ENCODE results near the gene STARD13.

The STARD13 gene

DNA sequence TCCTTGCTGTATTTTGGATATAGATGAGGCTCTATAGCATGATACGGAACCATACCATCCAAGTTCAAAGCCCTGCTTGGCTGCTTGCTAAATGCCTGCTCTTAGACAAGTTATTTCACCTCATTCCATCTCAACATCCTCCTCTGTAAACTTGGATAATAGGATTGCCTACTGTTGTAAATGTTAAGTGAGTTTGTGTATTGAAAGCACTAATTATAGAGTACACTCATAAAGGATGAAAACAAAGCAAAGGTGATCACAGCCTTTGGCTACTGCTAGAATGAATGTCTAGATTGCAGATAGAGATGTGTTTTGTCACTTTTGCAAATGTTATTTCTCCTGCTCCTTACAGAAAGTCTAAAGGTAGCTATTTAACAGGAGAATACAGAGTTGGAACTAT lies 34.3 kb upstream of the STARD13 start:
- no peak for DNase-seq
- TF ChIP-seq, protein P1, sequence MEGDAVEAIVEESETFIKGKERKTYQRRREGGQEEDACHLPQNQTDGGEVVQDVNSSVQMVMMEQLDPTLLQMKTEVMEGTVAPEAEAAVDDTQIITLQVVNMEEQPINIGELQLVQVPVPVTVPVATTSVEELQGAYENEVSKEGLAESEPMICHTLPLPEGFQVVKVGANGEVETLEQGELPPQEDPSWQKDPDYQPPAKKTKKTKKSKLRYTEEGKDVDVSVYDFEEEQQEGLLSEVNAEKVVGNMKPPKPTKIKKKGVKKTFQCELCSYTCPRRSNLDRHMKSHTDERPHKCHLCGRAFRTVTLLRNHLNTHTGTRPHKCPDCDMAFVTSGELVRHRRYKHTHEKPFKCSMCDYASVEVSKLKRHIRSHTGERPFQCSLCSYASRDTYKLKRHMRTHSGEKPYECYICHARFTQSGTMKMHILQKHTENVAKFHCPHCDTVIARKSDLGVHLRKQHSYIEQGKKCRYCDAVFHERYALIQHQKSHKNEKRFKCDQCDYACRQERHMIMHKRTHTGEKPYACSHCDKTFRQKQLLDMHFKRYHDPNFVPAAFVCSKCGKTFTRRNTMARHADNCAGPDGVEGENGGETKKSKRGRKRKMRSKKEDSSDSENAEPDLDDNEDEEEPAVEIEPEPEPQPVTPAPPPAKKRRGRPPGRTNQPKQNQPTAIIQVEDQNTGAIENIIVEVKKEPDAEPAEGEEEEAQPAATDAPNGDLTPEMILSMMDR (IDR thresholded peaks at IDR 0.05; ENCODE audit: low read depth, low read length) = no peak
- Histone ChIP-seq H3K9me3 (ENCODE audit: severe bottlenecking) (no peaks in the 10 kb centered on the region), H3K27ac (no peak overlapping the region), H3K27me3 (ENCODE audit: insufficient read depth, low read depth, severe bottlenecking) (no peaks in the 10 kb centered on the region), H3K36me3 (no peaks in the 10 kb centered on the region), H3K4me3 (ENCODE audit: low read depth, low read length) (no peak overlapping the region)

DNA sequence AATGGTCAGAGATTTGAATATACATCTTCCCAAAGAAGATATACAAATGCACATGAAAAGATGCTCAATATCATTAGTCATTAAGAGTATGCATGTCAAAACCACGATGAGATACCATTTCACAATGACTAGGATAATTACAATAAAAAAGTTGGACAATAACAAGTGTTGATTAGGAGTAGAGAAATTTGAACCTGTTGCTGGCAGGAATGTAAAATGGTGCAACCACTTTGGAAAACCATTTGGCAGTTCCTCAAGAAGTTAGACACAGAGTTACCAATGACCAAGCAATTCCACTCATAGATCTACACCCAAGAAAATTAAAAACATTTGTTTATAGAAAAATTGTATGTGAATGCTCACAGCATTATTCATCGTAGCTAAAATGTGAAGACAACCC lies 33.2 kb upstream of the STARD13 start:
- no peak for DNase-seq
- Histone ChIP-seq H3K27ac (no peak overlapping the region), H3K4me3 (ENCODE audit: low read depth, low read length) (no peak overlapping the region), H3K9me3 (ENCODE audit: severe bottlenecking) (no peaks in the 10 kb centered on the region), H3K27me3 (ENCODE audit: insufficient read depth, low read depth, severe bottlenecking) (no peaks in the 10 kb centered on the region), H3K36me3 (no peaks in the 10 kb centered on the region)
- TF ChIP-seq, protein P1 (IDR thresholded peaks at IDR 0.05; ENCODE audit: low read depth, low read length) = no peak

DNA sequence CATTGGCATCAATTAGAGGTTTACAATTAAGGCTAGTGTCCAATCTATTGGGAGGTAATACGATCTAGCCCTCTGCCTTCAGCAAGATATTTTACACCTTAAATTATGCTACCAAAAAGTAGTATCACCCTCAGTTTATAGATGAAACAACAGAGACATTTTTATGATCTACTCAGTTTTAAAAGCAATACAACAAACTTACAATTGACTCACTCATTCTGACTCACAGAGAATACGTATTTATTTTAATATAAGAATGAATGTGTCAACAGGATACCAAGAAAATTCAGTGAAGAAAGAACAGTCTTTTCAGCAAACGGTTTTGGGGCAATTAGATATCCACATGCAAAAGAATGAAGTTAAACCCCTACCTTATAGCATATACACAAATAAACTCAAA lies 32.5 kb upstream of the STARD13 start:
- Histone ChIP-seq H3K27me3 (ENCODE audit: insufficient read depth, low read depth, severe bottlenecking) (no peaks in the 10 kb centered on the region), H3K27ac (no peak overlapping the region)
- TF ChIP-seq, protein P1 (IDR thresholded peaks at IDR 0.05; ENCODE audit: low read depth, low read length) = no peak

DNA sequence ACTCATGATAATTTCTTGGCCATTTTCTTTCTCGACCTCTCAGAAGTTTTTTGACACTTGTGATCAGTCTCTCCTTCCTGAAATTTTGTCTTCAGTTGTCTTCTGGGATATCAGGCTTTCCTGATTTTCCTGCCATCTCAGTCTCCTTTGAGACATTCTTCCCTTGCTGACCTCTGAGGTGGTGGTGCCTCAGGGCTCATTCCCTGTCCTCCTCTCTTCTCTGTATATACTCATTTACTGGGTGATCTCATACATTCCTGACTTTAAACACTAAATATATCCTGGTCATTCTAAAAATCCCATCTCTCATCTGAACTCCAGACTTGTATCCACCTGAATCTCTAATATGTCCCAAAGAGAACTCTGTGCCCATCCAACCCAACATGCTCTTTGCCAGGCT lies 31.3 kb upstream of the STARD13 start:
- no peaks in the 10 kb centered on the region for H3K36me3 ChIP-seq
- no peak overlapping the region for H3K4me3 ChIP-seq (ENCODE audit: low read depth, low read length)
- H3K27ac ChIP-seq = no peak overlapping the region
- H3K27me3 ChIP-seq (ENCODE audit: insufficient read depth, low read depth, severe bottlenecking) = no peaks in the 10 kb centered on the region
- TF ChIP-seq, protein P1 (IDR thresholded peaks at IDR 0.05; ENCODE audit: low read depth, low read length) = no peak
- H3K9me3 ChIP-seq (ENCODE audit: severe bottlenecking) = no peaks in the 10 kb centered on the region
- no peak for DNase-seq

More for the DNA sequence above, 32.5 kb upstream of the STARD13 start:
- DNase-seq = no peak
- Histone ChIP-seq H3K4me3 (ENCODE audit: low read depth, low read length) (no peak overlapping the region), H3K36me3 (no peaks in the 10 kb centered on the region), H3K9me3 (ENCODE audit: severe bottlenecking) (no peaks in the 10 kb centered on the region)

DNA sequence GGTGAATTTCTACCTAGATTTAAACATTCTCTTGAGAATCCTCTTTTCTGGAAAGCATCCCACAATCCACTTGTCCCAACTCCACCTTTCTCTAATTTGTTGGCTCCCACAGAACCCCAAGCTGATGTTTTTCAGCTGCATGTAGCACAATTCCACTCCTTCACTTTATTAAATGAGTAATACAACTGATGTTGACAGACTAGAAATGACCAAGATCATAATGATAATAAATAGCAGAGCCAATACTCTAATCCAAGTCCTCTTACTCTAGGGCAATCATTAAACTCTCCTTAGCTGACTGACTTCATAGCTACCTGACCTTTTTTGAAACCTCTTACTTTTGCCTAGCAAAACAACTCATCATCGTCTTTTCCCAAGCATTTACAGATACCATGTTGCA lies 27.9 kb upstream of the STARD13 start:
- Histone ChIP-seq H3K27me3 (ENCODE audit: insufficient read depth, low read depth, severe bottlenecking) (no peaks in the 10 kb centered on the region), H3K9me3 (ENCODE audit: severe bottlenecking) (no peaks in the 10 kb centered on the region), H3K36me3 (no peaks in the 10 kb centered on the region), H3K4me3 (ENCODE audit: low read depth, low read length) (no peak overlapping the region), H3K27ac (no peak overlapping the region)
- TF ChIP-seq, protein P1 (IDR thresholded peaks at IDR 0.05; ENCODE audit: low read depth, low read length) = no peak
- no peak for DNase-seq

DNA sequence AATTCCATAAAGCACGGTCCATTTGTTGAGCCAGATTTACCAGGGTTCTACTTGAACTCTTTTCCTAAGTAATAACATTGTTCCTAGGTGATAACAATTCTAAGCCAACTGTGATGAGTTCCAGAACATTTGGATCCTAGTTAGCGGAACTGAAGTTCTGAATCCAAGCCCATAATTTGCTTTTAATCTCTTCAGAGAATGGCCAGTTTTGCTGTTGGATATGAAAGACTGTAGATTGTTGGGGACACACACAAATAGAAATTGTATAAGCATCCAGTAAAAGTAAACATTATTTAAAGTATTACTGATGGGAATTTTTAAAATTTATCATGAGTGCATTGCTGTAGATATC lies 27.3 kb upstream of the STARD13 start:
- H3K9me3 ChIP-seq (ENCODE audit: severe bottlenecking) = no peaks in the 10 kb centered on the region
- no peak overlapping the region for H3K4me3 ChIP-seq (ENCODE audit: low read depth, low read length)
- no peaks in the 10 kb centered on the region for H3K27me3 ChIP-seq (ENCODE audit: insufficient read depth, low read depth, severe bottlenecking)
- no peak overlapping the region for H3K27ac ChIP-seq
- DNase-seq = no peak
- no peaks in the 10 kb centered on the region for H3K36me3 ChIP-seq
- TF ChIP-seq, protein P1 (IDR thresholded peaks at IDR 0.05; ENCODE audit: low read depth, low read length) = no peak

Measured in WERI-Rb-1 (cell line).